DND-41 (cell line): ENCODE measurements around the gene CNBP.
A peak's percentile ranks its signal among the peaks of the same experiment; 100 is the strongest.

Experiments used
- ATAC-seq: fragments of 200-7000 bp; cut with Tn5 transposase; 3 replicates; pipeline ENCODE4 v1.9.1; 2021; ENCODE audit warnings: low read depth; ENCODE audit not compliant: insufficient read depth
- DNase-seq: peaks from one replicate; pipeline ENCODE4 v3.0.0-alpha.2; 2020
- H2AFZ ChIP-seq: 2 replicates; pipeline ENCODE4 v1.6.0; 2012; ENCODE audit warnings: low read depth, low read length
- H3K27ac ChIP-seq: 2 replicates; pipeline ENCODE4 v1.5.1; 2012; ENCODE audit warnings: low read length, inconsistent platforms
- H3K27me3 ChIP-seq: fragments of 200-600 bp; sonication (generic); 2 replicates; pipeline ENCODE4 v1.6.0; 2012; ENCODE audit warnings: low read length, mild to moderate bottlenecking, inconsistent platforms; ENCODE audit not compliant: insufficient read depth, poor library complexity
- H3K36me3 ChIP-seq: 2 replicates; pipeline ENCODE4 v1.5.1; 2012; ENCODE audit warnings: low read length, inconsistent platforms; ENCODE audit not compliant: insufficient read depth
- H3K4me1 ChIP-seq: 2 replicates; pipeline ENCODE4 v1.5.1; 2012; ENCODE audit warnings: mild to moderate bottlenecking, low read length; ENCODE audit not compliant: insufficient read depth
- H3K4me2 ChIP-seq: 2 replicates; pipeline ENCODE4 v1.6.0; 2012; ENCODE audit warnings: mild to moderate bottlenecking, moderate library complexity, low read length, inconsistent platforms; ENCODE audit not compliant: insufficient read depth
- H3K4me3 ChIP-seq, 2 experiments: fragments of 200-600 bp in 1 of 2; shearing (Covaris generic) in 1 of 2; 2 replicates each; pipeline ENCODE4 v1.5.1; 2012 to 2016; ENCODE audit warnings: inconsistent platforms in 2 of 2, low read length in 2 of 2, mild to moderate bottlenecking in 2 of 2, low read depth in 1 of 2, moderate library complexity in 1 of 2
- H3K79me2 ChIP-seq: 2 replicates; pipeline ENCODE4 v1.6.0; 2012; ENCODE audit warnings: low read length, inconsistent platforms; ENCODE audit not compliant: insufficient read depth
- H3K9ac ChIP-seq: 2 replicates; pipeline ENCODE4 v1.6.0; 2012; ENCODE audit warnings: low read depth, mild to moderate bottlenecking, inconsistent platforms, low read length, moderate library complexity
- H3K9me3 ChIP-seq: 2 replicates; pipeline ENCODE4 v1.5.1; 2012; ENCODE audit warnings: low read length, moderate library complexity, mild to moderate bottlenecking, inconsistent platforms; ENCODE audit not compliant: insufficient read depth, severe bottlenecking
- H4K20me1 ChIP-seq: 2 replicates; pipeline ENCODE4 v1.6.0; 2012; ENCODE audit warnings: low read length; ENCODE audit not compliant: insufficient read depth
- CTCF ChIP-seq: IDR thresholded peaks from 2 replicates; pipeline ENCODE4 v1.5.1; 2012; ENCODE audit warnings: borderline replicate concordance, low read length, moderate library complexity, mild to moderate bottlenecking; ENCODE audit not compliant: poor library complexity, severe bottlenecking; ENCODE audit errors: extremely low read depth
- EZH2 ChIP-seq: IDR thresholded peaks from 3 replicates; pipeline ENCODE4 v1.6.1; 2012; ENCODE audit warnings: borderline replicate concordance, low read depth, mild to moderate bottlenecking, moderate library complexity, low read length, inconsistent platforms; ENCODE audit not compliant: severe bottlenecking

CNBP gene

GRCh38 chr3:129207479-129207878 lies 23.8 kb upstream of the CNBP start:
- H3K9ac ChIP-seq = no peak overlapping the region
- no peaks in the 10 kb centered on the region for H3K4me1 ChIP-seq
- no peaks in the 10 kb centered on the region for H3K79me2 ChIP-seq
- DNase-seq (no peak), ATAC-seq (no peak)
- H3K27me3 ChIP-seq = no peaks in the 10 kb centered on the region
- no peak overlapping the region for H3K4me2 ChIP-seq
- H2AFZ ChIP-seq = no peak overlapping the region
- no peaks in the 10 kb centered on the region for H4K20me1 ChIP-seq
- no peaks in the 10 kb centered on the region for H3K36me3 ChIP-seq
- TF ChIP-seq EZH2 = no peak
- no peak for TF ChIP-seq CTCF
- no peaks in the 10 kb centered on the region for H3K9me3 ChIP-seq
- no peak overlapping the region for H3K4me3 ChIP-seq
- no peak overlapping the region for H3K27ac ChIP-seq

GRCh38 chr3:129205109-129205832 lies 21.6 kb upstream of the CNBP start:
- no peak overlapping the region for H3K9ac ChIP-seq
- H3K9me3 ChIP-seq = no peaks in the 10 kb centered on the region
- 0 out of 3 replicates have a peak, but pooled peaks have one; percentile 9 for ATAC-seq

GRCh38 chr3:129204473-129204872 lies 20.8 kb upstream of the CNBP start:
- Histone ChIP-seq H2AFZ (no peak overlapping the region), H3K4me3 (no peak overlapping the region), H4K20me1 (no peaks in the 10 kb centered on the region), H3K4me2 (no peak overlapping the region), H3K36me3 (no peaks in the 10 kb centered on the region), H3K79me2 (no peaks in the 10 kb centered on the region), H3K9me3 (no peaks in the 10 kb centered on the region), H3K9ac (no peak overlapping the region), H3K27me3 (no peaks in the 10 kb centered on the region), H3K4me1 (no peaks in the 10 kb centered on the region), H3K27ac (no peak overlapping the region)
- ATAC-seq = no peak
- DNase-seq = no peak
- TF ChIP-seq EZH2 (no peak), CTCF (no peak)

More at GRCh38 chr3:129205109-129205832, 21.6 kb upstream of the CNBP start:
- Histone ChIP-seq H3K27ac (no peak overlapping the region), H3K27me3 (no peaks in the 10 kb centered on the region), H3K79me2 (no peaks in the 10 kb centered on the region), H3K36me3 (no peaks in the 10 kb centered on the region), H3K4me1 (no peaks in the 10 kb centered on the region), H4K20me1 (no peaks in the 10 kb centered on the region), H2AFZ (no peak overlapping the region), H3K4me3 (no peak overlapping the region), H3K4me2 (no peak overlapping the region)
- no peak for DNase-seq
- TF ChIP-seq CTCF (no peak), EZH2 (no peak)
